GM12873 (cell line): ENCODE data around the gene LRTM2.

Experiments used
- TF ChIP-seq, protein P1 (sequence below): IDR thresholded peaks from 2 replicates; pipeline ENCODE4 v1.5.1; 2012; ENCODE audit warnings: low read depth, mild to moderate bottlenecking, moderate library complexity, low read length, control low read depth; ENCODE audit not compliant: insufficient read depth; ENCODE audit errors: missing control alignments

Gene LRTM2

DNA sequence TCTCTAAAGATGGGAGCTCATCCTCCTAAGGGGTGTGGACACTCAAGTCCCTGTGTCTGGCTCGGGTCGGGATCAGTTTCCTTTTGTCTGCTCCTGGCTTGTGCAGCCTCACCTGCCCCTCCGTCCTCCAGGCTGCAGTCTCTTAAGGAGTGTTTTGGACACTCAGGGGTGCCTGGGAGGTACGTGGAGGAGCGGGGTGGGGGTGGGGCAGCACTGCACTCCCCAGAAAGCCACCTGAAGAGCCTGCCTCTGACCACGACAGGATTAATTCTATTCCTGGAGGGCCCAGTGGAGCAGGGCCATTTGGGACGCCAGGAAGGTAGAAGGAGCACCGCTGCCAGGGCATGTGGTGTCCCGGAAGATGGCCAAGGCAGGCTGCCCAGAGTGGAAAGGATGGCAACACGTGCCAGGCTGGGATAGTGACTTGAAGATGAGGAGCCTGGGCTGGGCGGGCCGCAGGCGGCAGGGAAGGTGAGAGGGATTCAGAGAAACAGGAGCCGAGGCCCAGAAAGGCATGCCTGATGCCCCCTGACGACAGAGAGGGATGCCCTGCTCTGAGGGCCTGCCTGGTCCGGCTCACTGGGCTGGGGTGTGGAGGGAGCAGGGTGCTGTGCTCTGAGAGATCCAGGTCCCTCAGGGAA lies 14.8 kb upstream of the LRTM2 start:
- TF ChIP-seq, protein P1, sequence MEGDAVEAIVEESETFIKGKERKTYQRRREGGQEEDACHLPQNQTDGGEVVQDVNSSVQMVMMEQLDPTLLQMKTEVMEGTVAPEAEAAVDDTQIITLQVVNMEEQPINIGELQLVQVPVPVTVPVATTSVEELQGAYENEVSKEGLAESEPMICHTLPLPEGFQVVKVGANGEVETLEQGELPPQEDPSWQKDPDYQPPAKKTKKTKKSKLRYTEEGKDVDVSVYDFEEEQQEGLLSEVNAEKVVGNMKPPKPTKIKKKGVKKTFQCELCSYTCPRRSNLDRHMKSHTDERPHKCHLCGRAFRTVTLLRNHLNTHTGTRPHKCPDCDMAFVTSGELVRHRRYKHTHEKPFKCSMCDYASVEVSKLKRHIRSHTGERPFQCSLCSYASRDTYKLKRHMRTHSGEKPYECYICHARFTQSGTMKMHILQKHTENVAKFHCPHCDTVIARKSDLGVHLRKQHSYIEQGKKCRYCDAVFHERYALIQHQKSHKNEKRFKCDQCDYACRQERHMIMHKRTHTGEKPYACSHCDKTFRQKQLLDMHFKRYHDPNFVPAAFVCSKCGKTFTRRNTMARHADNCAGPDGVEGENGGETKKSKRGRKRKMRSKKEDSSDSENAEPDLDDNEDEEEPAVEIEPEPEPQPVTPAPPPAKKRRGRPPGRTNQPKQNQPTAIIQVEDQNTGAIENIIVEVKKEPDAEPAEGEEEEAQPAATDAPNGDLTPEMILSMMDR, result no peak

DNA sequence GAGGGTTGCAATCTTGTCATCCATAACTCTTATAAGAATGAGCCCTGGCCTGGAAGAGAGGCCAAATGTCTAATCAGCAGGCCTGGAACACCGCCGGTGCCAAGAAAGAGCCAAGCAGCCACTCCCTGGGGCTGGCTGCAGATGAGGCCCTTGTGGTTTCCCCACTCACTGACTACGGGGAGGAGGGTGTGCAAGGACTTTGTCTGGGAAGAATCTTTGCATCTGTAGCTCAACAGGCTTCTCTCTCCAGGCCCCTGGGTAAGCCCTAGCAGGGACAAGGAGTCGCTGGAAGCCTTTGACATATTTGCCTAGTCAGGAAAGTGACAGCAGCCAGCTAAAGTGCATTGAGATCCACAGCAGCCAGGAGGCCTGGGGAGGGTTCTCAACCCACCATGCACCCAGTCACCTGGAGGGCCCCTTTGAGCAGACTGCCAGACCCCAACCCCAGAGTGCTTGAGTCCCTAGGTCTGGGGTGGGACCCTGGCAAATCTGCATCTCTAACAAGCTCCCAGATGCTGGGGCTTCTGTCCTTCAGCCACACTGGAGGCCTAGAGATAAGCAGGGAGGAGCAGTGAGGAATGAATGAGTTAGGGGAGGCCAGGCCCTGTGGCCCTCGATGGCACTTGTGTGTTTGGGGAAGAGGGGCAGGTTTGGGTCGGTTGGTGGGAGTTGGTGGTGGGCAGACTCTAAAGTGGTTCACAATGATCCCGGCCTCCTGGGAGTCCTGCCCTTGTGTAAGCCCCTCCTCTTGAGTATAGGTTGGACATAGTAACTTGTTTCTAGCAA lies 13.9 kb upstream of the LRTM2 start:
- TF ChIP-seq, protein P1, result no peak

DNA sequence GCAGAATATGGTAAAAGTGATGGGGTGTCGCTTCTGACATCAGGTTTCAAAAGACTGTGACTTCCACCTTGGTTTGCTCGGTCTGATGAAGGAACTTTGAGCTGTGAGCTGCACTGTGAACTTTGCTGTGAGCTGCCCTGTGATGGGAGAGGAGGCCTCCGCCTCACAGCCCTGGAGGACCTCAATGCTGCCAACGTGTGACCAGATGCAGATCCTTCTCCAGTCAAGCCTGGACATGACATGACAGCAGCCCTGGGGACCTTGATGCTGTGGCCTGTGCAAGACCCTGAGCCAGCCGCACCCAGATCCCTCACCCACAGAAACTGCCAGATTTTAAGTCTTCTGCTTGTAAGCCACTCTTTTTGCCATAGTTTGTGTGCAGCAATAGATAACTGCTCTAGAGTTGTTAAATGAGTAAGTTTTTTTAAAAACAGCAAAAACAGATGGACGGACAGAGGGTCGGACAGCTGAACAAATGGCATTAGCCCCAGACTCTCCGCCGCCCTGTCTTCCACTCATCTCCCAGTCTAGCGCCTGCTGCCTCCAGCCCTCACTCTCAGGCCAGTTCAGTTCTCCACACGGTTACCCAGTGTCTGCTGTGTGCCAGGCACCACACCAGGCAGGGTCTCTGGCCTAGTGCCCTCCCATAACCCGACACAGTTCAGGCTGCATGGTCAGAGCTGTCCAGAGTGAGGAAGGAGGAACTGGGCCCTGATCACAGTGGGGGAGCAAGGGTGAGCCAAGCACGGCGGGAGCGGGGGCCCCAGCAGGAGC lies 13.1 kb upstream of the LRTM2 start:
- TF ChIP-seq, protein P1, result no peak

DNA sequence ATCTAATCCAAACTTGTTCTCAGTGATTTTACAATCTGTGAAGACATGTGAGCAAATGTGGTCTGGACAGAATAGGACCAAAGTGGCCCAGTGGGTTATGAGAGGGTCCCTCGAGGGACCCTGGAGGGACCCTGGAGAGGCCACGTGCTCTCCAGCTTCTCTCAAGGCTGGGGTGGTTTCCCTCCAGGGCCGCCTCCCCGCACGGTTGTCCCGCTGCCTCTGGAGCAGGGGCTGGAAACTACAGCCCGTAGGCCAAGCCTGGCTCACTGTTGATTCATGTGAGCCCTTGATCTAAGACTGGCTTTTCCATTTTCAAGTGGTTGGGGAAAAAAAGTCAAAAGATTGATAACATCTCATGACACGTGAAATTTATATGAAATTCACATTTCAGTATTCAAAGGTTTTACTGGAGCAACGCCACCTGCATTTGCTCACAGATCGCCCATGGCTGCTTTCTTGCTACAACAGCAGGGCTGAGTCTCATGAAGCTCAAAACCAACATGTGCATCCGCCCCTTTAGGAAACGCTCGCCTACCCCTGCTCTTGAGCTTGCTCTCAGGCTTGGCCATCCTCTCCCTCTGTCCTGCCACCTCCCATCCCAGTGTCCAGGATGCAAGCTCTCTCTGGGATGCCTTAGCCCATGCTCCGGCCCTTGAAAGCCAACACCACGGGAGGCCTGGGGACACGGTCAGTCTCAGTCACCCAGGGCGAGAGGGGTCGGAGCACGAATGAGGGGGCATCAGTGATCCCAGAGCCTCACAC lies 12.1 kb upstream of the LRTM2 start:
- TF ChIP-seq, protein P1, result no peak

DNA sequence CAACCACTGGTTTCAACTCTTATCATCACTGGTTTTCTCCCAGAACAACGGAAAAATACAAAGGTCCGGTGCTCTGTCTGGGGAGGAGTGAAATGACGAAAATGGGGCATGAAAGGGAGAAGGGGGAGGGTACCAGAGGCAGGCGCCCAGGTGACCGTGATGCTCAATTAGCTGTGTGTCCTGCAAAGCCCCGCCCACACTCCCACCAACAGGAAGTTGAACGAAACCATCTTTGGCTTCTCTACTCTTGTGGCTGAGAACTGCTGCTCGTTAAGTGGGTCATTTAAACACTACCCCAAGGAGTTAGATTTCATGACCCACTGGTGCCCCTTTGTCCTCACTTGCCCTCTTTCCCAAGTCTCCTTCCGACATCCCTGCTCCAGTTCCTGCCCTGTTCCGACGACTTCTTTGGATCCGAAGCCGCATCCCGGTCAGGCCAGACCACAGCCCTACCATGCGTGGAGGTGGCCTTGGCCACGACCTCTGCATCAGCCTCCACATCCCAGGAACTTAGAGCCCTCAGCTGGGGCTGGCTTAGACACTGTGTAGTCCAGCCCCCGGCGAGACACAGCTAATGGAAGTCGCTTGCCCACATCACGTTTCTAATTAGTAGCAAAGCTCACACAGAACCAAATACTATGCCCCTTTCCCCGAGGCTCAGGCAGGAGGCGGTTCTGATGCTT lies 11.4 kb upstream of the LRTM2 start:
- TF ChIP-seq, protein P1, result no peak

DNA sequence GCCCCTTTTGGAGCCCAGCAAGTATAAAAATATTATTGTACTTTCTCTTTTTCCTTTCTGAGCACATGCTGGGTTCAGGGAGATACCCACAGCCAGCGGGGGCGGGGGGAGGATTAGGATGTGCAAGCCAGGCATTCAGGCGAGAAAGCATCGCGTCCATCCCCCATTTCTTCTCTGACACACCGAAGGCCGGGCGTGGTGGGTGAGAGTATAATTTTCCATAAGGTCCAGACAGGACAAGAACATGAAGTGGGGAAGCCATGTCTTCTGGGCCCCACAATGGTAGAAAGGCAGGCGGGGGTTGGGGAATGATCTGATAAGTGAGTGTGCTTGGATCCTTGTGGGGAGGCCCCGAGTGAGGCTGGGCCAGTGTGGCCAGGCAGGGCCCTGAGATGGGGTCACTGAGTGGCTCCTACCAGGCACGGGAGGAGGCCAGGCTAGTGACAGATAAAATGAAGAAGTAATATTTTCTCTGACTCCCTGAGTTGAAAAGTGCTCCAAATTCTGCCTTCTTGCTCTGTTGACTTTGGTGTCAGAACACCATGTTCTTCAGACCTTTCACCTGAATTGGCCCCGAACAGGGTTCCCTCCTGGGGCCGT lies 10.7 kb upstream of the LRTM2 start:
- TF ChIP-seq, protein P1, result no peak
